ENCODE measurements around the gene CAPZA1.
A peak's percentile ranks its signal among the peaks of the same experiment; 100 is the strongest.

The CAPZA1 gene

GRCh38 chr1:112702420-112703261 is 83.0 kb downstream of the CAPZA1 start:
- no peak for DNase-seq

- DNase-seq = no peak
Observed at GRCh38 chr1:112703706-112704105, 84.1 kb downstream of the CAPZA1 start.

GRCh38 chr1:112704391-112704933 is 84.8 kb downstream of the CAPZA1 start:
- DNase-seq = no peak

GRCh38 chr1:112704934-112705627 is 85.4 kb downstream of the CAPZA1 start:
- peak; percentile 29 for DNase-seq

- DNase-seq = no peak
Observed at GRCh38 chr1:112706505-112707220, 87.0 kb downstream of the CAPZA1 start, which contains the start of gene RHOC. Gene RHOC (minus strand): TSS chr1:112707127. CDS start chr1:112703799, 3,328 bp downstream.

- peak; percentile 66 for DNase-seq
Observed at GRCh38 chr1:112707221-112708001, 87.8 kb downstream of the CAPZA1 start.

- DNase-seq = no peak
Observed at GRCh38 chr1:112708002-112708448, 88.4 kb downstream of the CAPZA1 start.

GRCh38 chr1:112708489-112708888 is 88.9 kb downstream of the CAPZA1 start:
- no peak for DNase-seq

- DNase-seq = no peak
Observed at GRCh38 chr1:112710159-112710558, 90.5 kb downstream of the CAPZA1 start.

- no peak for DNase-seq
Observed at GRCh38 chr1:112710586-112710985, 91.0 kb downstream of the CAPZA1 start.

GRCh38 chr1:112711041-112711440 is 91.4 kb downstream of the CAPZA1 start:
- no peak for DNase-seq

- DNase-seq = no peak
Observed at GRCh38 chr1:112711670-112712069, 92.0 kb downstream of the CAPZA1 start.

GRCh38 chr1:112712191-112712590 is 92.6 kb downstream of the CAPZA1 start:
- no peak for DNase-seq

- no peak for DNase-seq
Observed at GRCh38 chr1:112712701-112713128, 93.1 kb downstream of the CAPZA1 start.

- no peak for DNase-seq
Observed at GRCh38 chr1:112713466-112714312, 94.1 kb downstream of the CAPZA1 start.

GRCh38 chr1:112714313-112715263 is 95.0 kb downstream of the CAPZA1 start:
- peak; percentile 27 for DNase-seq

- peak; percentile 93 for DNase-seq
Observed at GRCh38 chr1:112715264-112716053, 95.8 kb downstream of the CAPZA1 start, which contains the start of gene PPM1J. Gene PPM1J (minus strand): TSS chr1:112715332. CDS start chr1:112715301, 31 bp downstream.

- peak; percentile 79 for DNase-seq
Observed at GRCh38 chr1:112716133-112716720, 96.6 kb downstream of the CAPZA1 start.

All from activated naive CD4-positive, alpha-beta T cell treated with anti-CD3 and anti-CD28 coated beads, Interleukin-2, amount 50 U/mL, for 16 hours (primary cell).